Measurements from ENCODE around the gene DDX10.
A peak's percentile ranks its signal among the peaks of the same experiment; 100 is the strongest.

- no peak for TF ChIP-seq CTCF (IDR thresholded peaks at IDR 0.05; ENCODE audit: low read depth, low read length, missing input control)
- TF ChIP-seq, protein P1, sequence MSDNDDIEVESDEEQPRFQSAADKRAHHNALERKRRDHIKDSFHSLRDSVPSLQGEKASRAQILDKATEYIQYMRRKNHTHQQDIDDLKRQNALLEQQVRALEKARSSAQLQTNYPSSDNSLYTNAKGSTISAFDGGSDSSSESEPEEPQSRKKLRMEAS (IDR thresholded peaks at IDR 0.05) = no peak
- TF ChIP-seq TAF1 (conservative IDR thresholded peaks at IDR 0.05) = no peak
- no peak for TF ChIP-seq NR2F2 (IDR thresholded peaks at IDR 0.05)
- TF ChIP-seq GABPA (IDR thresholded peaks at IDR 0.05 in 1 of 2, conservative IDR thresholded peaks at IDR 0.05 in 1 of 2) = no peak
- no peak for TF ChIP-seq RAD21 (IDR thresholded peaks at IDR 0.05)
- TF ChIP-seq HNF4A (conservative IDR thresholded peaks at IDR 0.05) = no peak
- TF ChIP-seq EGR1 (IDR thresholded peaks at IDR 0.05; ENCODE audit: low read depth in 2 of 2) = no peak
- no peak for TF ChIP-seq SP1 (IDR thresholded peaks at IDR 0.05)
- TF ChIP-seq ATF3 (IDR thresholded peaks at IDR 0.05) = peak; percentile 43
- no peak for TF ChIP-seq FOXA1 (IDR thresholded peaks at IDR 0.05)
- no peak for TF ChIP-seq YY1 (IDR thresholded peaks at IDR 0.05)
Measured at GRCh38 chr11:108775324-108775723, 110.5 kb downstream of the DDX10 start.
